ENCODE data around the gene HEPACAM2. TPM values are rescaled to one million over a fixed set of nuclear protein-coding genes. Genes with fewer than 3 reads are reported as not detected.

HEPACAM2 gene
- total RNA-seq, 1 experiment from 2014 or later = 2.1 TPM

DNA sequence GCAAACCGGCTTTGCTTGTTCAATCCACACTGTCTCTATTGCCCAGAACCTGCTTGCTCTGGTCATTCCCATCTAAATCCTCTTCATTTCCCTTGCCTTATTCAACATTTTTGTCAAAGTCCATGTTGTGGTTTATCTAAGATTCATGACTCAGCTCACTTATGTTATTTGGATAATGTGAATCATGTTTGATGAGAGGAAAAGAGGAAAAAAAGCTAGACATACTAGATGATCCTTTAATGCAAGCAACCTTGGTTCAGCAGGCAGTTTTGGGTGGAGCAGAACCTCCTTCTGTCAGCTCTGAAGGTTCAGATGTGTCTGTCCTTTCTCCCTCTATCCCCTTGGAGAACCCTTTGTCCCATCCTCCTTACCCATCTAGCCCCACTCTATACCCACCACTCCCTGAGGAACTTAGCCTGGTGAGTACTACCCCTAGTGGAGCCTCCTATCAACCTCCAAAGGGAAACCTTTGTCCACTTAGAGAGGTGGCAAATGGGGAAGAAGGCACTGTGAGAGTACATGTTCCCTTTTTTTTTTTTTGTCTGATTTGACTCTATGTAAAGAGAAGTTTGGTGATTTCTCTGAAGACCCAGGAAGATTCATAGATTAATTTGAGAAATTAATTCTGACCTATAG lies 76.0 kb downstream of the HEPACAM2 start:
- no TSS peak for BruUV-seq (replicated peaks)
- ChIA-PET POLR2A (no interaction called here), CTCF (no interaction called here)
- Histone ChIP-seq H3K4me1 (peaks cover 8% of the 10 kb centered on the region), H3K9me3 (no peaks in the 10 kb centered on the region), H3K4me3 (ENCODE audit: low read depth, low read length) (no peak overlapping the region), H3K27me3 (replicated peaks; ENCODE audit: control insufficient read depth, insufficient read depth, low read length) (no peaks in the 10 kb centered on the region), H3K36me3 (ENCODE audit: control insufficient read depth, insufficient read depth, low read length) (no peaks in the 10 kb centered on the region)
- Mint-ChIP-seq H3K27me3 (ENCODE audit: insufficient read depth, unreplicated experiment) (no peaks in the 10 kb centered on the region), H3K4me1 (ENCODE audit: low read depth, unreplicated experiment) (peaks cover 19% of the 10 kb centered on the region), H3K9me3 (ENCODE audit: unreplicated experiment) (no peaks in the 10 kb centered on the region), H3K36me3 (ENCODE audit: insufficient read depth, unreplicated experiment) (no peaks in the 10 kb centered on the region), H3K4me3 (ENCODE audit: unreplicated experiment) (no peak overlapping the region), H3K27ac (ENCODE audit: unreplicated experiment) (no peak overlapping the region)
- TF ChIP-seq, protein P1, sequence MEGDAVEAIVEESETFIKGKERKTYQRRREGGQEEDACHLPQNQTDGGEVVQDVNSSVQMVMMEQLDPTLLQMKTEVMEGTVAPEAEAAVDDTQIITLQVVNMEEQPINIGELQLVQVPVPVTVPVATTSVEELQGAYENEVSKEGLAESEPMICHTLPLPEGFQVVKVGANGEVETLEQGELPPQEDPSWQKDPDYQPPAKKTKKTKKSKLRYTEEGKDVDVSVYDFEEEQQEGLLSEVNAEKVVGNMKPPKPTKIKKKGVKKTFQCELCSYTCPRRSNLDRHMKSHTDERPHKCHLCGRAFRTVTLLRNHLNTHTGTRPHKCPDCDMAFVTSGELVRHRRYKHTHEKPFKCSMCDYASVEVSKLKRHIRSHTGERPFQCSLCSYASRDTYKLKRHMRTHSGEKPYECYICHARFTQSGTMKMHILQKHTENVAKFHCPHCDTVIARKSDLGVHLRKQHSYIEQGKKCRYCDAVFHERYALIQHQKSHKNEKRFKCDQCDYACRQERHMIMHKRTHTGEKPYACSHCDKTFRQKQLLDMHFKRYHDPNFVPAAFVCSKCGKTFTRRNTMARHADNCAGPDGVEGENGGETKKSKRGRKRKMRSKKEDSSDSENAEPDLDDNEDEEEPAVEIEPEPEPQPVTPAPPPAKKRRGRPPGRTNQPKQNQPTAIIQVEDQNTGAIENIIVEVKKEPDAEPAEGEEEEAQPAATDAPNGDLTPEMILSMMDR (IDR thresholded peaks at IDR 0.05; ENCODE audit: insufficient read depth in 1 of 2, low read depth in 1 of 2, low read length in 1 of 2, severe bottlenecking in 1 of 2, unreplicated experiment in 1 of 2) = no peak
- intact Hi-C loops (cut with micrococcal nuclease; ENCODE audit: unreplicated experiment) = no loop called here
- no peak for DNase-seq

- intact Hi-C loops (cut with micrococcal nuclease; ENCODE audit: unreplicated experiment) = no loop called here
- no peaks in the 10 kb centered on the region for H3K27me3 Mint-ChIP-seq (ENCODE audit: insufficient read depth, unreplicated experiment)
- H3K36me3 ChIP-seq (ENCODE audit: control insufficient read depth, insufficient read depth, low read length) = no peaks in the 10 kb centered on the region
Measured at GRCh38 chr7:93148727-93149126, 77.5 kb downstream of the HEPACAM2 start.

DNA sequence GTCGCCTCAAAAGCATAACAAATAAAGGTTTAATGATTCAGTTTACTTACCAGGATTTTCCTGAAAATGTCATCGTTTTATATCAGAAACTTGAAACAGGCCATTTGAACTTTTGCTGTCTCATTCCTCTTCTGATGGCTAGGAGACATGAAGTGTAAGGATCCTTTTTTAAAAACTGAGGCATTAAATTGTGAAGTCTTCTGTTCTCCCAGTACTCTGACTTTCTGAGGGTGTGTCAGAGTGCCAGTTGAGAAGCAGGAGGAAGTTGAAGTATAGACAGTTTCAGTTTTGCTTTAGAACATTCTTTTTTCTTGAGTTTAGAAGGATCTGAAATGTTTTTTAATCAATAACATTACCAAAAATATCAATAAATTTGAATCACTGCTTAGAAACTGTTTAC lies 78.1 kb downstream of the HEPACAM2 start, which contains the start of gene SAMD9L:
Gene SAMD9L (minus strand): TSS at position 242 of the 400 bp plus-strand sequence. CDS start 12,414 bp downstream, outside the sequence.
- BruUV-seq (replicated peaks) = no TSS peak
- intact Hi-C loops (cut with micrococcal nuclease; ENCODE audit: unreplicated experiment) = no loop called here
- Mint-ChIP-seq H3K27me3 (ENCODE audit: insufficient read depth, unreplicated experiment) (no peaks in the 10 kb centered on the region), H3K4me3 (ENCODE audit: unreplicated experiment) (no peak within 1 kb of the TSS), H3K9me3 (ENCODE audit: unreplicated experiment) (no peaks in the 10 kb centered on the region), H3K27ac (ENCODE audit: unreplicated experiment) (no peak within 1 kb of the TSS), H3K36me3 (ENCODE audit: insufficient read depth, unreplicated experiment) (no peaks in the 10 kb centered on the region), H3K4me1 (ENCODE audit: low read depth, unreplicated experiment) (peaks cover 19% of the 10 kb centered on the region)
- DNase-seq = no peak
- ChIA-PET POLR2A (no interaction called here), CTCF (no interaction called here)
- TF ChIP-seq, protein P1 (IDR thresholded peaks at IDR 0.05; ENCODE audit: insufficient read depth in 1 of 2, low read depth in 1 of 2, low read length in 1 of 2, severe bottlenecking in 1 of 2, unreplicated experiment in 1 of 2) = no peak
- no peaks in the 10 kb centered on the region for H3K36me3 ChIP-seq (ENCODE audit: control insufficient read depth, insufficient read depth, low read length)
- peaks cover 8% of the 10 kb centered on the region for H3K4me1 ChIP-seq
- H3K4me3 ChIP-seq (ENCODE audit: low read depth, low read length) = no peak within 1 kb of the TSS
- no peaks in the 10 kb centered on the region for H3K27me3 ChIP-seq (replicated peaks; ENCODE audit: control insufficient read depth, insufficient read depth, low read length)
- no peaks in the 10 kb centered on the region for H3K9me3 ChIP-seq

More at GRCh38 chr7:93148727-93149126, 77.5 kb downstream of the HEPACAM2 start:
- BruUV-seq (replicated peaks) = no TSS peak
- no peaks in the 10 kb centered on the region for H3K36me3 Mint-ChIP-seq (ENCODE audit: insufficient read depth, unreplicated experiment)
- H3K4me3 Mint-ChIP-seq (ENCODE audit: unreplicated experiment) = no peak overlapping the region
- no peak overlapping the region for H3K4me3 ChIP-seq (ENCODE audit: low read depth, low read length)
- H3K4me1 ChIP-seq = peaks cover 8% of the 10 kb centered on the region
- H3K9me3 Mint-ChIP-seq (ENCODE audit: unreplicated experiment) = no peaks in the 10 kb centered on the region
- TF ChIP-seq, protein P1 (IDR thresholded peaks at IDR 0.05; ENCODE audit: insufficient read depth in 1 of 2, low read depth in 1 of 2, low read length in 1 of 2, severe bottlenecking in 1 of 2, unreplicated experiment in 1 of 2) = no peak
- no peak for DNase-seq
- H3K4me1 Mint-ChIP-seq (ENCODE audit: low read depth, unreplicated experiment) = peaks cover 19% of the 10 kb centered on the region
- CTCF ChIA-PET = no interaction called here
- no peak overlapping the region for H3K27ac Mint-ChIP-seq (ENCODE audit: unreplicated experiment)
- H3K27me3 ChIP-seq (replicated peaks; ENCODE audit: control insufficient read depth, insufficient read depth, low read length) = no peaks in the 10 kb centered on the region
- H3K9me3 ChIP-seq = no peaks in the 10 kb centered on the region
- POLR2A ChIA-PET = no interaction called here
